Effector memory CD8-positive, alpha-beta T cell (primary cell): Measurements from ENCODE around the gene MARCHF3.
"Not testable (repeated sequence)": the region's sequence is repeated elsewhere in the genome, so short reads cannot be mapped to it uniquely, and the experiment has no call there.

Experiments
- ATAC-seq: fragments of 150-1000 bp; cut with Tn5 transposase; replicated peaks from 2 replicates; pipeline ENCODE4 v1.10.0; 2021; ENCODE audit warnings: mild to moderate bottlenecking, moderate library complexity
- DNase-seq, 3 experiments: peaks; one replicate each; pipeline ENCODE4 v3.0.0; 2021
- H3K27ac Mint-ChIP-seq, 2 donors: one replicate each; pipeline ENCODE4 v1.8.0; 2022; ENCODE audit warnings: mild to moderate bottlenecking in 2 of 2, mixed read lengths in 2 of 2, moderate library complexity in 2 of 2
- H3K27me3 Mint-ChIP-seq, 2 donors: one replicate each; pipeline ENCODE4 v1.8.0; 2022; ENCODE audit warnings: mixed read lengths in 2 of 2
- H3K36me3 Mint-ChIP-seq: one replicate; pipeline ENCODE4 v1.8.0; 2022; ENCODE audit warnings: mild to moderate bottlenecking, moderate library complexity, mixed read lengths; ENCODE audit not compliant: insufficient read depth
- H3K4me1 Mint-ChIP-seq, 2 donors: one replicate each; pipeline ENCODE4 v1.8.0; 2022; ENCODE audit warnings: low read depth in 2 of 2, mixed read lengths in 2 of 2
- H3K4me3 Mint-ChIP-seq, 2 donors: one replicate each; pipeline ENCODE4 v1.8.0; 2022; ENCODE audit warnings: mild to moderate bottlenecking in 2 of 2, mixed read lengths in 2 of 2, moderate library complexity in 2 of 2
- H3K9me3 Mint-ChIP-seq, 2 donors: one replicate each; pipeline ENCODE4 v1.8.0; 2022; ENCODE audit warnings: mixed read lengths in 2 of 2

MARCHF3 gene

GRCh38 chr5:126915496-126915895 lies 114.9 kb downstream of the MARCHF3 start:
- no peak for DNase-seq
- H3K27me3 Mint-ChIP-seq, result peaks cover 0 to 5% of the 10 kb centered on the region in 2 donors
- H3K4me3 Mint-ChIP-seq, result no peak overlapping the region
- H3K27ac Mint-ChIP-seq, result no peak overlapping the region
- no peak for ATAC-seq
- H3K36me3 Mint-ChIP-seq, result peaks cover 3% of the 10 kb centered on the region
- H3K4me1 Mint-ChIP-seq, result no peaks in the 10 kb centered on the region
- peaks cover 0 to 2% of the 10 kb centered on the region in 2 donors for H3K9me3 Mint-ChIP-seq

GRCh38 chr5:126914801-126915436 lies 115.4 kb downstream of the MARCHF3 start:
- DNase-seq, result no peak
- no peak for ATAC-seq
- peaks cover 0 to 4% of the 10 kb centered on the region in 2 donors for H3K9me3 Mint-ChIP-seq
- no peaks in the 10 kb centered on the region for H3K4me1 Mint-ChIP-seq
- H3K4me3 Mint-ChIP-seq, result no peak overlapping the region
- no peak overlapping the region for H3K27ac Mint-ChIP-seq
- H3K36me3 Mint-ChIP-seq, result peaks cover 3% of the 10 kb centered on the region
- peaks cover 0 to 5% of the 10 kb centered on the region in 2 donors for H3K27me3 Mint-ChIP-seq

- no peak overlapping the region for H3K27ac Mint-ChIP-seq
- no peaks in the 10 kb centered on the region for H3K4me1 Mint-ChIP-seq
- H3K4me3 Mint-ChIP-seq, result no peak overlapping the region
- peaks cover 5 to 8% of the 10 kb centered on the region in 2 donors for H3K9me3 Mint-ChIP-seq
- no peak for ATAC-seq
- H3K27me3 Mint-ChIP-seq, result peaks cover 0 to 5% of the 10 kb centered on the region in 2 donors
- peaks cover 3% of the 10 kb centered on the region for H3K36me3 Mint-ChIP-seq
- DNase-seq, result no peak
These were observed 117.7 kb downstream of the MARCHF3 start for GRCh38 chr5:126912616-126913200.

- H3K4me1 Mint-ChIP-seq, result no peaks in the 10 kb centered on the region
- ATAC-seq, result no peak
- peaks cover 3% of the 10 kb centered on the region for H3K36me3 Mint-ChIP-seq
- peaks cover 0 to 5% of the 10 kb centered on the region in 2 donors for H3K27me3 Mint-ChIP-seq
- no peak overlapping the region for H3K4me3 Mint-ChIP-seq
- H3K9me3 Mint-ChIP-seq, result peaks cover 5 to 8% of the 10 kb centered on the region in 2 donors
- no peak for DNase-seq
- no peak overlapping the region for H3K27ac Mint-ChIP-seq
These were observed 118.4 kb downstream of the MARCHF3 start for GRCh38 chr5:126911986-126912385.

- peaks cover 3% of the 10 kb centered on the region for H3K36me3 Mint-ChIP-seq
- DNase-seq, result no peak
- H3K4me3 Mint-ChIP-seq, result no peak overlapping the region
- H3K27me3 Mint-ChIP-seq, result peaks cover 0 to 5% of the 10 kb centered on the region in 2 donors
- peaks cover 5 to 8% of the 10 kb centered on the region in 2 donors for H3K9me3 Mint-ChIP-seq
- no peaks in the 10 kb centered on the region for H3K4me1 Mint-ChIP-seq
- no peak overlapping the region for H3K27ac Mint-ChIP-seq
- no peak for ATAC-seq
These were observed 120.5 kb downstream of the MARCHF3 start for GRCh38 chr5:126909856-126910255.

GRCh38 chr5:126904407-126904806 lies 126.0 kb downstream of the MARCHF3 start:
- not testable (repeated sequence) for H3K4me1 Mint-ChIP-seq, DNase-seq

GRCh38 chr5:126900796-126901195 lies 129.6 kb downstream of the MARCHF3 start:
- no peak for ATAC-seq
- no peaks in the 10 kb centered on the region for H3K9me3 Mint-ChIP-seq
- no peaks in the 10 kb centered on the region for H3K36me3 Mint-ChIP-seq
- no peak overlapping the region for H3K4me3 Mint-ChIP-seq
- H3K27me3 Mint-ChIP-seq, result no peaks in the 10 kb centered on the region
- DNase-seq, result no peak
- no peak overlapping the region for H3K27ac Mint-ChIP-seq
- H3K4me1 Mint-ChIP-seq, result no peaks in the 10 kb centered on the region

More at GRCh38 chr5:126904407-126904806, 126.0 kb downstream of the MARCHF3 start:
- H3K27me3 Mint-ChIP-seq, H3K9me3 Mint-ChIP-seq, H3K4me3 Mint-ChIP-seq, ATAC-seq, H3K27ac Mint-ChIP-seq, H3K36me3 Mint-ChIP-seq: not testable (repeated sequence)

- ATAC-seq (no peak), DNase-seq (no peak)
- Mint-ChIP-seq H3K4me3 (no peak overlapping the region), H3K36me3 (no peaks in the 10 kb centered on the region), H3K27me3 (no peaks in the 10 kb centered on the region), H3K4me1 (no peaks in the 10 kb centered on the region), H3K27ac (no peak overlapping the region), H3K9me3 (peaks cover 0 to 2% of the 10 kb centered on the region in 2 donors)
These were observed 130.9 kb downstream of the MARCHF3 start for GRCh38 chr5:126899476-126899875.

- DNase-seq (no peak), ATAC-seq (no peak)
- Mint-ChIP-seq H3K27ac (no peak overlapping the region), H3K9me3 (peaks cover 0 to 2% of the 10 kb centered on the region in 2 donors), H3K27me3 (no peaks in the 10 kb centered on the region), H3K36me3 (no peaks in the 10 kb centered on the region), H3K4me1 (no peaks in the 10 kb centered on the region), H3K4me3 (no peak overlapping the region)
These were observed 132.3 kb downstream of the MARCHF3 start for GRCh38 chr5:126897851-126898630.

- no peak for DNase-seq
- no peaks in the 10 kb centered on the region for H3K36me3 Mint-ChIP-seq
- H3K4me3 Mint-ChIP-seq, result no peak overlapping the region
- no peaks in the 10 kb centered on the region for H3K4me1 Mint-ChIP-seq
- no peaks in the 10 kb centered on the region for H3K27me3 Mint-ChIP-seq
- no peak for ATAC-seq
- H3K27ac Mint-ChIP-seq, result no peak overlapping the region
- peaks cover 0 to 2% of the 10 kb centered on the region in 2 donors for H3K9me3 Mint-ChIP-seq
These were observed 134.1 kb downstream of the MARCHF3 start for GRCh38 chr5:126896170-126896702.

- H3K4me3 Mint-ChIP-seq, ATAC-seq, H3K9me3 Mint-ChIP-seq, H3K27me3 Mint-ChIP-seq, H3K36me3 Mint-ChIP-seq, DNase-seq, H3K4me1 Mint-ChIP-seq, H3K27ac Mint-ChIP-seq: not testable (repeated sequence)
These were observed 134.6 kb downstream of the MARCHF3 start for GRCh38 chr5:126895712-126896111.

- H3K27me3 Mint-ChIP-seq, H3K4me3 Mint-ChIP-seq, H3K27ac Mint-ChIP-seq, H3K36me3 Mint-ChIP-seq, H3K9me3 Mint-ChIP-seq, DNase-seq, H3K4me1 Mint-ChIP-seq, ATAC-seq: not testable (repeated sequence)
These were observed 139.9 kb downstream of the MARCHF3 start for GRCh38 chr5:126890414-126890813.

GRCh38 chr5:126888175-126888574 lies 142.2 kb downstream of the MARCHF3 start:
- Mint-ChIP-seq H3K4me3 (no peak overlapping the region), H3K9me3 (no peaks in the 10 kb centered on the region), H3K27me3 (no peaks in the 10 kb centered on the region), H3K4me1 (no peaks in the 10 kb centered on the region), H3K27ac (no peak overlapping the region), H3K36me3 (no peaks in the 10 kb centered on the region)
- ATAC-seq (no peak), DNase-seq (no peak)
